Left ventricle myocardium inferior (tissue), 1 donor: ENCODE measurements around the gene EOMES. TPM values are rescaled to one million over a fixed set of nuclear protein-coding genes. Genes with fewer than 3 reads are reported as not detected.
"Not testable (repeated sequence)": the region's sequence is repeated elsewhere in the genome, so short reads cannot be mapped to it uniquely, and the experiment has no call there.

Experiments used
- DNase-seq: peaks from one replicate; pipeline ENCODE4 v3.0.0-alpha.2; 2020
- H3K27ac ChIP-seq: fragments of 200-600 bp; replicated peaks from 2 replicates; pipeline ENCODE4 v1.8.0; 2021
- H3K27me3 ChIP-seq: fragments of 200-600 bp; 2 replicates; pipeline ENCODE4 v1.8.0; 2021; ENCODE audit warnings: low read depth
- H3K36me3 ChIP-seq: fragments of 200-600 bp; 2 replicates; pipeline ENCODE4 v1.8.0; 2021
- H3K4me1 ChIP-seq: fragments of 200-600 bp; 2 replicates; pipeline ENCODE4 v1.8.0; 2021
- H3K4me3 ChIP-seq: fragments of 200-600 bp; 2 replicates; pipeline ENCODE4 v1.8.0; 2021; ENCODE audit warnings: mild to moderate bottlenecking, moderate library complexity
- H3K9me3 ChIP-seq: fragments of 200-600 bp; replicated peaks from 2 replicates; pipeline ENCODE4 v1.8.0; 2021
- CTCF ChIP-seq: fragments of 200-600 bp; IDR thresholded peaks from 2 replicates; pipeline ENCODE4 v1.8.0; 2021; ENCODE audit warnings: antibody characterized with exemption, mild to moderate bottlenecking, borderline replicate concordance
- intact Hi-C: fragments of 100-400 bp; cut with micrococcal nuclease; formaldehyde crosslinking; loops from one replicate; pipeline ENCODE4 v1.11.0; 2022
- long read RNA-seq: library from polyadenylated mRNA; unstranded; transcript quantifications from one replicate; pipeline ENCODE4 v2.0.0, GENCODE V29; 2021
- total RNA-seq: library from RNA; stranded (reverse); fragmentation: NEBNext Ultra II Directional; extraction: Animal tissue kit (Norgen Biotek cat#: 25700); gene quantifications from one replicate; pipeline ENCODE4 v1.2.1, GENCODE V29; 2021
- donor health status: DM: no; HTN: yes; CAD: no; lungs with severe emphysema.

The EOMES gene
- 0.14 TPM for total RNA-seq
- long read RNA-seq, result 0 reads

DNA sequence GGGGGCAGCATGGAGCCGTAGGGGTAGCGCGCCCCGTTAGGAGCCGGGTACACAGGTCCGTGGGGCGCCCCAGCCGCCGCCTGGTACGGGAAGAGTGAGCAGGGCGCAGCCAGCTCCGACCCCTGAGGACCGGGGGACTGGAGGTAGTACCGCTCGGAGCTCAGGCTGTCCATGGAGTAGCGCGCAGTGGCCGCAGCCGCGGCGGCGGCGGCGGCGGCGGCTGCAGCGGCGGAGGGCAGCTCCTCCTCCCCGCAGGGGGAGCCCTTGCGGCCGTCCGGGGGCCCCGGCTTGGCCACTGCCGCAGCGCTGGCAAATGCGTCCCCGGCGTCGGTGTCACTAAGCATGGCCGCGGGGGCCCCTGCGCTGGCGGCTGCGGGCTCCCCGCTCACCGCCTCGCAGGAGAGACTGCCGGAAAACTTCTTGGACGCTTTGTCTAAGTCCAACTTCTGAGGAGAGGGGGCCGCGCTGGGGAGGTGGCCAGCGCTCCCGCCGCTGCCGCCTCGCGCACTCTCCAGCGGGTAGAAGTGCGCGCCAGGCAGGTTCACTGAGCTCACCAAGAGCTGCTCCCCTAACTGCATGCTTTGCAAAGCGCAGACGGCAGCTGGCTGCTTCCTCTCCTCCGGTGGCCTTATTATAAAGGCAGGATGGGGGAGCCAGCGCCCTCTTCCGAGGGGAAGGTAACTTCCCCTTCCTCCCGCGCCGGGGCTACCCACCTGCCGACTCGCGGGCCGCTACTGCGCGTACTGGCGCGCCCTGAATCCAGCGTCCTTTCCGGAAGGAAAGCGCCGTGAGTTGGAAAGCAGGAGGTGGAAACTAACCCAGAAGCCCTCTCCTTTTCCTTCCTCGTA is at the start of gene EOMES:
Gene EOMES, minus strand, starts transcription at position 607 of the 848 bp plus-strand sequence. Its CDS starts 29 bp downstream, at position 578.
- peak within 1 kb of the TSS; percentile 64 for H3K4me3 ChIP-seq
- peak; percentile 36 for TF ChIP-seq CTCF
- no peaks in the 10 kb centered on the region for H3K36me3 ChIP-seq
- DNase-seq, result no peak
- H3K27ac ChIP-seq, result no peak within 1 kb of the TSS
- peaks cover 42% of the 10 kb centered on the region for H3K4me1 ChIP-seq
- H3K27me3 ChIP-seq, result peaks cover 100% of the 10 kb centered on the region
- no peaks in the 10 kb centered on the region for H3K9me3 ChIP-seq
- intact Hi-C loops, result no loop called here

DNA sequence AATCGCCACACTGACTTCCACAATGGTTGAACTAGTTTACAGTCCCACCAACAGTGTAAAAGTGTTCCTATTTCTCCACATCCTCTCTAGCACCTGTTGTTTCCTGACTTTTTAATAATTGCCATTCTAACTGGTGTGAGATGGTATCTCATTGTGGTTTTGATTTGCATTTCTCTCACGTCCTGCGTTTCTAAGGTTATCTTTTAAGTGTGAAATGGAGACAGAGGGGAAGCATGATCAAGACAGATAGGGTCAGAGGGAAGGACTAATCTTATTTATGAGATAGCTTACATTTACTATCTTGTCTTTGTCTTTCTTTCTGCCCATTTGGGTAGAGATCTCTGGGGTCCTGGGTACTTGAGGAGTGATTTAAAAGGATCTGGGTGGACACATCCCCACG is 48.3 kb upstream of the EOMES start:
- H3K27ac ChIP-seq, H3K4me3 ChIP-seq, H3K4me1 ChIP-seq, DNase-seq, H3K9me3 ChIP-seq, H3K36me3 ChIP-seq, intact Hi-C loops: not testable (repeated sequence)
- peaks cover 26% of the 10 kb centered on the region for H3K27me3 ChIP-seq

- H3K4me1 ChIP-seq, result no peaks in the 10 kb centered on the region
- no peak for DNase-seq
- H3K27ac ChIP-seq, result no peak overlapping the region
- intact Hi-C loops, result no loop called here
- H3K9me3 ChIP-seq, result no peaks in the 10 kb centered on the region
- no peak overlapping the region for H3K4me3 ChIP-seq
- no peaks in the 10 kb centered on the region for H3K36me3 ChIP-seq
- peaks cover 26% of the 10 kb centered on the region for H3K27me3 ChIP-seq
- no peak for TF ChIP-seq CTCF
These were observed 44.9 kb upstream of the EOMES start for GRCh38 chr3:27767000-27767399.

DNA sequence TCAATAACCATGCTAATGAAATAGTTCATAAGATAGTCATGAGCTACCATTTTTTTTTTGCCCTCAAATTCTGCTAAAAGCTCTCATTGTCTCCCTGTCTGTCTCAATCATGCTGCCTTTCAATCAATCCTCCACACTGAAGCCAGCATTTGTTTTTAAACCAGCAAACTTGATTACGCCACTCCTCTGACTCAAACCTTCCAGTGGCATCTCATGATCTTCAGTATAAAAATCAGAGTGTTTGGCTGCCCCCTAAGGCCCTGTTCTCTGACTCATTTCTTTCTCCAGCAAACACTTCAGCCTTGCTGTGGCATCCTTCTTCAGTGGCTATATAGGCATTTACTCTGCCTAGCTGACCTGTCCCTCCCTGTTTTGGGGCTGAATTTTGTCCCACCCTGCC is 36.0 kb upstream of the EOMES start:
- no peak overlapping the region for H3K4me3 ChIP-seq
- DNase-seq, result no peak
- TF ChIP-seq CTCF, result no peak
- H3K4me1 ChIP-seq, result no peaks in the 10 kb centered on the region
- H3K36me3 ChIP-seq, result no peaks in the 10 kb centered on the region
- H3K27ac ChIP-seq, result no peak overlapping the region
- no peaks in the 10 kb centered on the region for H3K9me3 ChIP-seq
- intact Hi-C loops, result no loop called here
- peaks cover 5% of the 10 kb centered on the region for H3K27me3 ChIP-seq

- no peaks in the 10 kb centered on the region for H3K36me3 ChIP-seq
- no peak for DNase-seq
- no peaks in the 10 kb centered on the region for H3K4me1 ChIP-seq
- peaks cover 5% of the 10 kb centered on the region for H3K27me3 ChIP-seq
- intact Hi-C loops, result no loop called here
- H3K9me3 ChIP-seq, result no peaks in the 10 kb centered on the region
- H3K4me3 ChIP-seq, result no peak overlapping the region
- TF ChIP-seq CTCF, result no peak
- H3K27ac ChIP-seq, result no peak overlapping the region
These were observed 34.8 kb upstream of the EOMES start for GRCh38 chr3:27756877-27757276.

DNA sequence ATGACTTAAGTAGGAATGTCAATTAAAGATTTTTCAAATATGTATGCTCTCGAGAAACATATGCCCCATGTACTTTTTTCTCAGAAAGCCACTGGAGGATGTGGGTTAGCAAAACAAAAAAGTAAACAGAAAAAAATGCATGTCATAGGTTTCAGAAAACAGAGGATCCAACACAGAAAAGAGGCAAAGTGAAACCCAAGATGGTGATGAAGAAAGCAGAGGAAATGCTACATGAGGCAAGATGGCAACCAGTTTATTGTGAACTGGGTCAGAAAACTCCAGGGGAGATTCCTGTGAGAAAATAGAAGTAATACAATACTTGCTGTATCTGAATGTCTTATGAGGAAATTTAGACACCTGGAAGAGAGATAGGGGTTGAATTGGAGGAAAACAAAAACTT is 30.8 kb upstream of the EOMES start:
- TF ChIP-seq CTCF, result no peak
- H3K4me3 ChIP-seq, result no peak overlapping the region
- no peaks in the 10 kb centered on the region for H3K4me1 ChIP-seq
- H3K36me3 ChIP-seq, result no peaks in the 10 kb centered on the region
- intact Hi-C loops, result no loop called here
- DNase-seq, result no peak
- H3K27ac ChIP-seq, result no peak overlapping the region
- H3K27me3 ChIP-seq, result peaks cover 19% of the 10 kb centered on the region
- H3K9me3 ChIP-seq, result no peaks in the 10 kb centered on the region
